Measurements from ENCODE around the gene COL9A3.

Gene COL9A3

GRCh38 chr20:62805711-62806382, 11.0 kb upstream of the COL9A3 start:
- WGBS: 25% methylated on average over 25 of the region's 25 CpGs
- Histone ChIP-seq H3K4me2 (ENCODE audit: low read length, poor library complexity, severe bottlenecking) (peak overlapping the region; percentile 92), H2BK15ac (ENCODE audit: low read depth, poor library complexity, severe bottlenecking) (peak overlapping the region; percentile 46)

GRCh38 chr20:62806383-62807050, 10.3 kb upstream of the COL9A3 start:
- Histone ChIP-seq H3K36me3 (ENCODE audit: control insufficient read depth in 1 of 2, insufficient read depth in 2 of 2, low read depth in 1 of 2, low read length in 2 of 2) (peaks cover 44 to 53% of the 10 kb centered on the region in 2 experiments), H3K9me3 (ENCODE audit: control insufficient read depth, low read length) (no peaks in the 10 kb centered on the region), H4K91ac (ENCODE audit: low read length) (peak overlapping the region; percentile 57), H3K4ac (ENCODE audit: low read depth in 1 of 2, low read length in 2 of 2) (no peak overlapping the region), H3K4me3 (ENCODE audit: insufficient read depth in 1 of 2, low read depth in 1 of 2, low read length in 2 of 2) (peak overlapping the region in 1 of 2 experiments; percentile 86), H2AK5ac (ENCODE audit: low read length, severe bottlenecking) (no peak overlapping the region), H2BK120ac (ENCODE audit: low read depth, low read length) (no peak overlapping the region), H3K14ac (ENCODE audit: low read length in 2 of 2) (peak overlapping the region in 1 of 2 experiments; percentile 6), H3K27ac (ENCODE audit: low read length, poor library complexity, severe bottlenecking) (no peak overlapping the region), H3K4me2 (ENCODE audit: low read length, poor library complexity, severe bottlenecking) (peak overlapping the region; percentile 92), H3K4me1 (ENCODE audit: control insufficient read depth, insufficient read depth, low read depth, low read length) (peaks cover 17% of the 10 kb centered on the region), H3K9ac (ENCODE audit: low read length) (peak overlapping the region; percentile 86), H2BK5ac (ENCODE audit: low read depth, low read length, poor library complexity, severe bottlenecking) (no peak overlapping the region), H2BK12ac (ENCODE audit: low read length in 2 of 2) (no peak overlapping the region), H3K79me1 (replicated peaks; ENCODE audit: low read length, poor library complexity, severe bottlenecking) (peaks cover 29% of the 10 kb centered on the region), H3K18ac (ENCODE audit: low read depth in 1 of 2, low read length in 2 of 2) (no peak overlapping the region), H3K23ac (ENCODE audit: low read length in 2 of 2) (peak overlapping the region in 1 of 2 experiments; percentile 89), H3K27me3 (ENCODE audit: control insufficient read depth in 1 of 2, insufficient read depth in 1 of 2, low read length in 2 of 2) (no peaks in the 10 kb centered on the region), H2BK15ac (ENCODE audit: low read depth, poor library complexity, severe bottlenecking) (no peak overlapping the region), H4K8ac (ENCODE audit: low read length) (peak overlapping the region; percentile 58), H2AFZ (ENCODE audit: low read depth, low read length) (no peak overlapping the region)
- 83% methylated on average over 10 of the region's 11 CpGs for WGBS
- no peak for DNase-seq

More at GRCh38 chr20:62805711-62806382, 11.0 kb upstream of the COL9A3 start:
- H3K79me1 ChIP-seq (replicated peaks; ENCODE audit: low read length, poor library complexity, severe bottlenecking): peaks cover 29% of the 10 kb centered on the region
- H3K4me1 ChIP-seq (ENCODE audit: control insufficient read depth, insufficient read depth, low read depth, low read length): peaks cover 17% of the 10 kb centered on the region
- H3K36me3 ChIP-seq (ENCODE audit: control insufficient read depth in 1 of 2, insufficient read depth in 2 of 2, low read depth in 1 of 2, low read length in 2 of 2): peaks cover 45 to 53% of the 10 kb centered on the region in 2 experiments
- peak overlapping the region; percentile 30 for H2BK120ac ChIP-seq (ENCODE audit: low read depth, low read length)
- peak; percentile 46 for DNase-seq
- peak overlapping the region in 1 of 2 experiments; percentile 86 for H3K14ac ChIP-seq (ENCODE audit: low read length in 2 of 2)
- H3K4me3 ChIP-seq (ENCODE audit: insufficient read depth in 1 of 2, low read depth in 1 of 2, low read length in 2 of 2): peak overlapping the region; percentile 86 to 99
- H4K8ac ChIP-seq (ENCODE audit: low read length): peak overlapping the region; percentile 42
- peak overlapping the region; percentile 30 for H2AFZ ChIP-seq (ENCODE audit: low read depth, low read length)
- peak overlapping the region; percentile 86 for H3K9ac ChIP-seq (ENCODE audit: low read length)
- peak overlapping the region in 1 of 2 experiments; percentile 83 for H3K23ac ChIP-seq (ENCODE audit: low read length in 2 of 2)
- no peak overlapping the region for H2BK5ac ChIP-seq (ENCODE audit: low read depth, low read length, poor library complexity, severe bottlenecking)
- H3K9me3 ChIP-seq (ENCODE audit: control insufficient read depth, low read length): no peaks in the 10 kb centered on the region
- H2BK12ac ChIP-seq (ENCODE audit: low read length in 2 of 2): peak overlapping the region in 1 of 2 experiments; percentile 34
- no peaks in the 10 kb centered on the region for H3K27me3 ChIP-seq (ENCODE audit: control insufficient read depth in 1 of 2, insufficient read depth in 1 of 2, low read length in 2 of 2)
- peak overlapping the region; percentile 80 to 93 for H3K18ac ChIP-seq (ENCODE audit: low read depth in 1 of 2, low read length in 2 of 2)
- H3K4ac ChIP-seq (ENCODE audit: low read depth in 1 of 2, low read length in 2 of 2): peak overlapping the region; percentile 67 to 75
- H4K91ac ChIP-seq (ENCODE audit: low read length): peak overlapping the region; percentile 11
- H2AK5ac ChIP-seq (ENCODE audit: low read length, severe bottlenecking): no peak overlapping the region
- no peak overlapping the region for H3K27ac ChIP-seq (ENCODE audit: low read length, poor library complexity, severe bottlenecking)

GRCh38 chr20:62807444-62808210, 9.2 kb upstream of the COL9A3 start:
- WGBS: 94% methylated on average over 23 of the region's 23 CpGs
- Histone ChIP-seq H3K27me3 (ENCODE audit: control insufficient read depth in 1 of 2, insufficient read depth in 1 of 2, low read length in 2 of 2) (no peaks in the 10 kb centered on the region), H3K27ac (ENCODE audit: low read length, poor library complexity, severe bottlenecking) (no peak overlapping the region), H3K4me2 (ENCODE audit: low read length, poor library complexity, severe bottlenecking) (no peak overlapping the region), H2BK5ac (ENCODE audit: low read depth, low read length, poor library complexity, severe bottlenecking) (no peak overlapping the region), H3K4me3 (ENCODE audit: insufficient read depth in 1 of 2, low read depth in 1 of 2, low read length in 2 of 2) (no peak overlapping the region), H3K14ac (ENCODE audit: low read length in 2 of 2) (no peak overlapping the region), H2AFZ (ENCODE audit: low read depth, low read length) (no peak overlapping the region), H3K4ac (ENCODE audit: low read depth in 1 of 2, low read length in 2 of 2) (no peak overlapping the region), H2AK5ac (ENCODE audit: low read length, severe bottlenecking) (no peak overlapping the region), H2BK15ac (ENCODE audit: low read depth, poor library complexity, severe bottlenecking) (no peak overlapping the region), H3K79me1 (replicated peaks; ENCODE audit: low read length, poor library complexity, severe bottlenecking) (peaks cover 29% of the 10 kb centered on the region), H4K91ac (ENCODE audit: low read length) (no peak overlapping the region), H3K18ac (ENCODE audit: low read depth in 1 of 2, low read length in 2 of 2) (no peak overlapping the region), H4K8ac (ENCODE audit: low read length) (no peak overlapping the region), H2BK12ac (ENCODE audit: low read length in 2 of 2) (no peak overlapping the region), H3K23ac (ENCODE audit: low read length in 2 of 2) (no peak overlapping the region), H2BK120ac (ENCODE audit: low read depth, low read length) (no peak overlapping the region), H3K4me1 (ENCODE audit: control insufficient read depth, insufficient read depth, low read depth, low read length) (peaks cover 17% of the 10 kb centered on the region), H3K36me3 (ENCODE audit: control insufficient read depth in 1 of 2, insufficient read depth in 2 of 2, low read depth in 1 of 2, low read length in 2 of 2) (peaks cover 49 to 58% of the 10 kb centered on the region in 2 experiments), H3K9me3 (ENCODE audit: control insufficient read depth, low read length) (no peaks in the 10 kb centered on the region), H3K9ac (ENCODE audit: low read length) (peak overlapping the region; percentile 86)
- DNase-seq: no peak

Measured in mesenchymal stem cell (in vitro differentiated cells and primary cell).